ENCODE measurements around the gene PANK1. TPM values are rescaled to one million over a fixed set of nuclear protein-coding genes. Genes with fewer than 3 reads are reported as not detected.

The PANK1 gene
- total RNA-seq, 1 donor from 2014 or later = 16.7 TPM

DNA sequence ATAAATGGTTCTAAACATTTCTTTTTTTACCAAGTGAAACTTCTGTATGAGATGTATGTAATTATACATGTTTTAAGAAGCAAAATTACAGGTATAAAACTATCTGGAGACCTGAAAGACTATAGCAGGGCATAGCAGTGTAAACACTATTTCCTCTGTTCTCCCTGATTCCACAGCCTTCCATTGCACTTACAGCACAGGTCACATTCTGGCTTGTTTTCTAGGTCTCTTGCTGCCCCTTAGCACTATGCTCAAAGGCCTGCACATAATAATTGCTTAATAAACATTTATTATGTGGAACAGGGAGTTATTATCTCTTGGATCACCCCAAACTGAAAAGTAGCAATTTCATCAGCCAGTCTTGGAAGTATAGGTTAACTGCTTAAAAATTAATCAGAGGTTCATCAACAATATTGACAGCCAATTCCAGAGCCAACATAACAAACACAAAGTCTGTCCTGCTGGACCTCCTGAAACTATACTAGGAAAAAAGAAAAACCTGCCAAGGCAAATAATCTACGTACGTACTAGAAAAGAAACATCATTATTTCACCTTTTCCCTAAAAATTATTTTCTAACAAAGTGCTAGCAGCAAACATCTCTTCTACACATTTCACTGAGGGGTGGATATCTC lies 43.2 kb downstream of the PANK1 start:
- TF ChIP-seq, protein P1, sequence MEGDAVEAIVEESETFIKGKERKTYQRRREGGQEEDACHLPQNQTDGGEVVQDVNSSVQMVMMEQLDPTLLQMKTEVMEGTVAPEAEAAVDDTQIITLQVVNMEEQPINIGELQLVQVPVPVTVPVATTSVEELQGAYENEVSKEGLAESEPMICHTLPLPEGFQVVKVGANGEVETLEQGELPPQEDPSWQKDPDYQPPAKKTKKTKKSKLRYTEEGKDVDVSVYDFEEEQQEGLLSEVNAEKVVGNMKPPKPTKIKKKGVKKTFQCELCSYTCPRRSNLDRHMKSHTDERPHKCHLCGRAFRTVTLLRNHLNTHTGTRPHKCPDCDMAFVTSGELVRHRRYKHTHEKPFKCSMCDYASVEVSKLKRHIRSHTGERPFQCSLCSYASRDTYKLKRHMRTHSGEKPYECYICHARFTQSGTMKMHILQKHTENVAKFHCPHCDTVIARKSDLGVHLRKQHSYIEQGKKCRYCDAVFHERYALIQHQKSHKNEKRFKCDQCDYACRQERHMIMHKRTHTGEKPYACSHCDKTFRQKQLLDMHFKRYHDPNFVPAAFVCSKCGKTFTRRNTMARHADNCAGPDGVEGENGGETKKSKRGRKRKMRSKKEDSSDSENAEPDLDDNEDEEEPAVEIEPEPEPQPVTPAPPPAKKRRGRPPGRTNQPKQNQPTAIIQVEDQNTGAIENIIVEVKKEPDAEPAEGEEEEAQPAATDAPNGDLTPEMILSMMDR (IDR thresholded peaks at IDR 0.05; ENCODE audit: partially characterized antibody, unreplicated experiment) = no peak
- Mint-ChIP-seq H3K9me3 (ENCODE audit: unreplicated experiment) (no peaks in the 10 kb centered on the region), H3K4me3 (ENCODE audit: unreplicated experiment) (no peak overlapping the region), H3K27ac (ENCODE audit: unreplicated experiment) (no peak overlapping the region), H3K36me3 (ENCODE audit: unreplicated experiment) (no peaks in the 10 kb centered on the region), H3K27me3 (ENCODE audit: unreplicated experiment) (no peaks in the 10 kb centered on the region), H3K4me1 (ENCODE audit: low read depth, unreplicated experiment) (no peaks in the 10 kb centered on the region)
- DNase-seq = no peak

DNA sequence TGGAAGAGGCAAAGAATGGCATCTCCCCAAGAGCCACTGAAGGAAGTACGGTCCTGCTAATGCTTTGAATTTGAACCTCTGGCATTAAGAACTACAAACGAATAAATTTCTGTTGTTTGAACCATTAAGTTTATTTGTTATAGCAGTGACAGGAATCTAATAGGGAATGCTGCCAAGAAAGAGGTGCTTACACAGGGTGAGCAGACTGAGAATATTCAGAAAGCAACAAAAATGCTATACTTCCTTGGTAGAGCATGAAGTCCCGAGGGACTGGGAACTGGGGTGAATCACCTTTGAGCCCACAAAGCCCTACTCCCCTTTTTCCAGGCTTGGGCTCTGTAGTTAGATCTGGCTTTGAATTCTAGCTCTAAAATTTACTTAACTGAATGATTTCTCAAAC lies 45.0 kb downstream of the PANK1 start:
- Mint-ChIP-seq H3K27me3 (ENCODE audit: unreplicated experiment) (no peaks in the 10 kb centered on the region), H3K9me3 (ENCODE audit: unreplicated experiment) (no peaks in the 10 kb centered on the region), H3K4me1 (ENCODE audit: low read depth, unreplicated experiment) (no peaks in the 10 kb centered on the region), H3K27ac (ENCODE audit: unreplicated experiment) (no peak overlapping the region), H3K36me3 (ENCODE audit: unreplicated experiment) (no peaks in the 10 kb centered on the region), H3K4me3 (ENCODE audit: unreplicated experiment) (no peak overlapping the region)
- DNase-seq = no peak
- TF ChIP-seq, protein P1 (IDR thresholded peaks at IDR 0.05; ENCODE audit: partially characterized antibody, unreplicated experiment) = no peak

DNA sequence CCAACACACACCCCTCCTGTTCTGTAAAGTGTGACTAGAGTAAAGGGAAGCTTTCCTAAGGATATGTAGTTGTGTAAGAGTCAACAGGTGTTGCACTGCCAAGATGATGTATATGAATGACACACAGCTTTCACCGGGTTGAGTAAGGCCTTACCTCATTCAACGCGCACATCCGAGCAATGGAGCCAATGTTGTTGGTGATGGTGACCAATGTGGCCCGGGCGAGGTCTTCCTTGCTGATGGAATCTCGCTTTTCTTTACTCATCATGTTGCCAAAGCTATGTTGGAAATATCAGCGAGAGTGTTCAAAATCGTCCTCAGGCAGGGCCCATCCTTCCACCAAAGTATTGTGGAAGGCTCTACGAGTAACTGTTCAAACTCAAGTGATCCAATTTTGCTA lies 52.0 kb downstream of the PANK1 start:
- TF ChIP-seq, protein P1 (IDR thresholded peaks at IDR 0.05; ENCODE audit: partially characterized antibody, unreplicated experiment) = no peak
- Mint-ChIP-seq H3K36me3 (ENCODE audit: unreplicated experiment) (no peaks in the 10 kb centered on the region), H3K4me1 (ENCODE audit: low read depth, unreplicated experiment) (peaks cover 10% of the 10 kb centered on the region), H3K9me3 (ENCODE audit: unreplicated experiment) (no peaks in the 10 kb centered on the region), H3K27me3 (ENCODE audit: unreplicated experiment) (no peaks in the 10 kb centered on the region), H3K27ac (ENCODE audit: unreplicated experiment) (no peak overlapping the region), H3K4me3 (ENCODE audit: unreplicated experiment) (no peak overlapping the region)
- no peak for DNase-seq

DNA sequence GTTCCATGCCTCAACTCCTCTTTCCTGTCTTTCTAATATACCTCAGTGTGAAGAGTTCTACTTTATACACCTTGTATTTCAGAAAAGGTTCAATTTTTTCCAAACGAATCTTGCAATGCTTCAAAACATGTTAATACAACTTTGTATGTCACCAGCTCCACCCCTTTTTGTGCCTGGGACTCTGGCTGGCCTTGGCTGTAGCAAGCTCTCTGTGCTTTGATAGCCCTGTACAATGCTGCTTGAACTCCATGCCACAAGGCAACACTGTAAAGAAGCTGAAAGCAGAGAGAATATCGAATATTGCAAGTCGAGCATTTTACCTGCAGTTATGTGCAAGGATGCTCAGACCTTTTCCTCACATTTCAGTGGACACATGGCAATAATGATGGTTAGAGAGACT lies 52.5 kb downstream of the PANK1 start:
- no peaks in the 10 kb centered on the region for H3K27me3 Mint-ChIP-seq (ENCODE audit: unreplicated experiment)
- no peak overlapping the region for H3K27ac Mint-ChIP-seq (ENCODE audit: unreplicated experiment)
- no peaks in the 10 kb centered on the region for H3K9me3 Mint-ChIP-seq (ENCODE audit: unreplicated experiment)
- no peak overlapping the region for H3K4me3 Mint-ChIP-seq (ENCODE audit: unreplicated experiment)
- H3K4me1 Mint-ChIP-seq (ENCODE audit: low read depth, unreplicated experiment) = peaks cover 10% of the 10 kb centered on the region
- TF ChIP-seq, protein P1 (IDR thresholded peaks at IDR 0.05; ENCODE audit: partially characterized antibody, unreplicated experiment) = no peak
- no peaks in the 10 kb centered on the region for H3K36me3 Mint-ChIP-seq (ENCODE audit: unreplicated experiment)
- DNase-seq = no peak

DNA sequence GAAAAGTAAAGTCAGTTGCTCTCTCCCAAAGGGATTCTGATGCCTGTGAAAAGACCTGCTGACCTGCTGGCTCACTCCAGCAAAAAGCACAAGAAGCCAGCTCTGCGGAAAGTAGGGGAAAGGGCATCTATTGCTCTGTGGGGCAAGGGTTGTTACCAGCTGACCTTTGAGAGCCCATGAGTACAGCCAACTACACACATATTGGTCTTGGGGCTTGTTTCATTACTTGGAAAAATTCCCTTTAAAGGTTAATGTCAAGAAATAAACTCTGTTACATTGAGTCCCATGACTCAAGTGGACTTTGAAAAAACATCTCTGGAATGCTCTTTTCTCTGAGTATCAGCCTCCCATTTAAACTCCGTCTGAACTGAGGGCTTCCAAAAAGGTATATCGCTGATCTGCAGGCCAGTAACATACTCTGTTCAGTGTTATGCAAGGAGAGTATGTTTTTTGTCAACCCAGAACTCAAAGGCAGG lies 53.2 kb downstream of the PANK1 start:
- Mint-ChIP-seq H3K27ac (ENCODE audit: unreplicated experiment) (no peak overlapping the region), H3K4me1 (ENCODE audit: low read depth, unreplicated experiment) (peaks cover 10% of the 10 kb centered on the region), H3K27me3 (ENCODE audit: unreplicated experiment) (no peaks in the 10 kb centered on the region), H3K36me3 (ENCODE audit: unreplicated experiment) (no peaks in the 10 kb centered on the region), H3K4me3 (ENCODE audit: unreplicated experiment) (no peak overlapping the region), H3K9me3 (ENCODE audit: unreplicated experiment) (no peaks in the 10 kb centered on the region)
- DNase-seq = no peak
- TF ChIP-seq, protein P1 (IDR thresholded peaks at IDR 0.05; ENCODE audit: partially characterized antibody, unreplicated experiment) = no peak

Data from glutamatergic neuron (in vitro differentiated cells).